Measurements from ENCODE around the gene CNKSR2.
"Not testable (repeated sequence)": the region's sequence is repeated elsewhere in the genome, so short reads cannot be mapped to it uniquely, and the experiment has no call there.

Gene CNKSR2

DNA sequence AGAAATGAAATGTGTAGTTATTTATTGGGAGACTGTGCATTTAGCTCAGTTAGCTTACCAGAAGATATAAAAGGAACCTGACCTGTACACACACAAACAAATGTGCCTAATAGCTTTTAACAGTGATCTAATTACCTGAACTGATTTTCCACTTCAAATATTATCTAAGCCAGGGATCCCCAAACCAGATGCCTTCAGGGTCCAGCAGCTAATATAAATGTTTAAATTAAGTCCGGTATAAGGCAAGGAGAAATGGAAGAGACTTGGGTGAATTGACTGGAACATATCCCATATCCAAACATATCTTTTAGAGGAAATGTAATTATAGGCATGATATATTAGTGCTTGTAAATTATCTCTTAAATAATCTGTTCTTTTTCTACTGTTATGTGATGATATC, 66.7 kb downstream of the CNKSR2 start:
- no peak for DNase-seq (ENCODE audit: low spot score)

DNA sequence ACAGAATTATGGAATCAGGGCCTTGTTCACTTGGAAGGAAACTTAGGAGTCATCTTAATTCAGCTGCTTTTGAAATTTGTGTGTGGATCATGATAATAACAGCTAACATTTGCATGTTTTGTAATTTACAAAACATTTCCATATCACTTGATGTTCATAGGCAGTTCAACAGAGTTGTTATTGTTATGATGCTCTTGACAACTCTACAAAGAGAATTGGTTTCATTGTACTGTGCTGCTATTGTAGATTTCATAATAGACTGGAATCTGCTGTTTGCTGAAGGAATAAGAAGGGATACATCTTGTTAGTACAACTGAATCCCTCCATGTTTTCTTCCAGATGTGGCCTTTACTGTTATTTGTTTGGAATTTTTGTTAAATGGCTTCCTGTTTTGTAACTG, 83.5 kb downstream of the CNKSR2 start:
- DNase-seq (ENCODE audit: low spot score): no peak

DNA sequence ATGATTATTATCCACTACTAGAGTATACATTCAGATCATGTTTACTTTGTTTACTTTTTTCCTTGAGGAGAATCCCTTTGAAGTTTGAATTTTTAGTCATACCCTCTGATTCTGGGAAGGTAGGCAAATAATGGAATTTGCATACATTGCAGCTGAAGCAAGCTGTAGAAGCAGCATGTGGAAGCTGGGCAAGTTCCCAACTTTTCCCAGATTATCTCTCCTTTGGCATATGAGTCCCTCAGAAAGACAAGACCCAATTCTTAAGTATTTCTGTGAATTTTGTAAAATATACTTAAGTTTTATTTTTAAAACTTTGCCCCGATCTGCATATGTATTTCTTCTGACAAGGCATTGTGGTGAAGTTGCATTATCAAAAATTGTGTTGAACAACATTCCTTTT, 94.9 kb downstream of the CNKSR2 start:
- no peak for DNase-seq (ENCODE audit: low spot score)

DNA sequence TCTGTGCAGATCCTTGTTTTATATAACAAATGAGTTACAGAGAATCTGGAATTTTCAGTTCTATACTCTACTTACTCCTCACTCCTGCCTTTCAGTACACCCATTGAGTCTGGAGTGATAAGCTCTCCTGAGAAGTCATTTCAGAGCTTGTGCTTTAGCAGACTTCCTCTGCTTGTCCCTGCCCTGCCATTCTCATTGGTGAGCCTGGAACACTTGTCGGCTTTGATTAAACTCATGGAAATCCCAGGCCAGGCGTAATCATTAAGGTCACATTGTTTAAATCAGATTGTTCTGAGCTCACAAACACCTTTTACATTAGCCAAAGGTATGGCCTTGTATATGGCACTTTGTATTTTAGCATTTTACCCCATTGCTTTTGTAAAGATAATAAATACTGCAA, 102.7 kb downstream of the CNKSR2 start:
- no peak for DNase-seq (ENCODE audit: low spot score)

DNA sequence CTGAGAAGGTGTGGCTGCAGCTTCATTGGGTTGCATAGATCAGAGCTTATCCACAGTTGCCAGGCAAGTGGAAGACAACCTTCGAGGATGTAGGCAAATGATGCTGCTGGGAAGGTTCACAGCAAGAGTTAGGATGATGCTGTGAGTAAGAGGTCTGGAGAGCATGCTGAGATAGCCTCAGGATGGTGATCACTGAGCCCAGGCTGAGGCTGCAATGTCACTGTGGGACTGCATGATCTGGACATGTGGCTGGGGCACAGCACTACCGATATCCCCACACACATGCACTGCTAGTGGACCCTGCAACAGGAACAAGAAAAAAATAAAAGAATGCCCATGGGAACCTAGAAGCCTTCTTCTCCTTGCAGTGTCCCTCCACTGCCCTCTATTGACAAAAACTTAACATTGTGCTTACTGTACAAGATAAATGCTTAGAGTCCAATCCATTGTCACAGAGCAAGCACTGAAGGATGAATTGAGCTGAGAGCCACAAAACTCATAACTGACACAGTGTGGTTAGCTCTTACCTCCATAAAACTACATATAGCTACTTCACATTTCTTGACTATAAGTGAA, 105.6 kb downstream of the CNKSR2 start:
- DNase-seq (ENCODE audit: low spot score): no peak

DNA sequence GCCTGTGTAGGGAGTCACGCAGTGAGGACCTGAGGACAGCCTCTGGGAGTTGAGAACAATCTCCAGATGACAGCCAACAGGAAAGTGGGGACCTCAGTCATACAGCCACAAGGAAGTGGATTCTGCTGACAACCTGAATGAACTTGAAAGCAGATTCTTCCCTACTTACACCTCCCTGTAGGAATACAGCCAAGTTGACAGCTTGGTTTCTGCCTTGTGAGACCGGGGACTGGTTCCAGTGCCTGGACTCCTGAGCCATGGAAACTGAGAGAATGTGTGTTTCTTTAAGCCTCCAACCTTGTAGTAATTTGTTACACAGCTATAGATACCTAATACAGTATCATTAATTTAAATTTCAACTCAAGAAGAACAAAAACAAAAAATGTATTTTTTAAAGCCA, 107.5 kb downstream of the CNKSR2 start:
- no peak for DNase-seq (ENCODE audit: low spot score)

DNA sequence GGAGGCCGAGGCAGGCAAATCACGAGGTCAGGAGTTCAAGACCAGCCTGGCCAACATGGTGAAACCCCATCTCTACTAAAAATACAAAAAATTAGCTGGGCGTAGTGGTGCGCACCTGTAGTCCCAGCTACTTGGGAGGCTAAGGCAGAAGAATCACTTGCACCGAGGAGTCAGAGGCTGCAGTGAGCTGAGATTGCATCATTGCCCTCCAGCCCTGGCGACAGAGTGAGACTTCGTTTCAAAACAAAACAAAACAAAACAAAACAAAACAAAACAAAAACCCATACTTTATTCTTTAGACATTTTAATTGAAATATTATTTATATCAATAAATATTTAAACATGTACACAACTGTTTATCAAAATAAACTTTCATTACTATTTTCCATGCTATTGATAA, 109.8 kb downstream of the CNKSR2 start:
- DNase-seq (ENCODE audit: low spot score): not testable (repeated sequence)

DNA sequence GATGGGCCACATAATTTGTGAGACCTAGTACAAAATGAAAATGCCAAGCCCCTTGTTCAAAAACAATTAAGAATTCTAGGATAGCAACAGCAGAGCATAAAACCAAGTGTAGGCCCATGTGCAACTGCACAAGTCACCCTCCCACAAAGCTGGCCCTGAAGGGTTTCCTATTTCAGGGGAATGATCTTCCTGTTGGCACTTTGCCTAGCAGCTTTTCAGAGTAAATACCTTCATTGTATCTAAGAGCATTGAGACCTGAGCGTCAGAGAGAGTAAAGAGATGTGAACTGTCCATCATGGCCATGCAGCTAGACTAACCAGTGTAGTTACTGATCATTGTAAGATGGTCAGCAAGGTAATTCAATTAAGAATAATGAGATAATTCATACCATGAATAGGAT, 113.6 kb downstream of the CNKSR2 start:
- no peak for DNase-seq (ENCODE audit: low spot score)

DNA sequence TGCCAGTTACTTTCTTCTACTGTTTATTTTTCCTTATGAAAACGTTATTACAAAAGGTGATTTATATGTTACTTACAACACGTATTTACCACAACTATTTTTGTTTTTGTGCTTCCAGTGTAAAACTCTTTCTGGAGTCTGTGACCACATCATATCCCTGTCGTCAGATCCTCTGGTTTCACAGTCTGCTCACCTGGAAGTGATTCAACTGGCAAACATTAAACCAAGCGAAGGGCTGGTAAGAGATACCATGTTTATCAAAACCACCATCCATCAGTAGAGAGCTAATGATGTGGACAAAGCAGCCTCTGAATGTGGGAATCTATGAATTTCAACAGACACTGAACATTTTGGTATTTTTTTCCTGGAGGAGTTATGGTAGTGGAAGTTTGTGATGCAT, 116.1 kb downstream of the CNKSR2 start:
- DNase-seq (ENCODE audit: low spot score): no peak

DNA sequence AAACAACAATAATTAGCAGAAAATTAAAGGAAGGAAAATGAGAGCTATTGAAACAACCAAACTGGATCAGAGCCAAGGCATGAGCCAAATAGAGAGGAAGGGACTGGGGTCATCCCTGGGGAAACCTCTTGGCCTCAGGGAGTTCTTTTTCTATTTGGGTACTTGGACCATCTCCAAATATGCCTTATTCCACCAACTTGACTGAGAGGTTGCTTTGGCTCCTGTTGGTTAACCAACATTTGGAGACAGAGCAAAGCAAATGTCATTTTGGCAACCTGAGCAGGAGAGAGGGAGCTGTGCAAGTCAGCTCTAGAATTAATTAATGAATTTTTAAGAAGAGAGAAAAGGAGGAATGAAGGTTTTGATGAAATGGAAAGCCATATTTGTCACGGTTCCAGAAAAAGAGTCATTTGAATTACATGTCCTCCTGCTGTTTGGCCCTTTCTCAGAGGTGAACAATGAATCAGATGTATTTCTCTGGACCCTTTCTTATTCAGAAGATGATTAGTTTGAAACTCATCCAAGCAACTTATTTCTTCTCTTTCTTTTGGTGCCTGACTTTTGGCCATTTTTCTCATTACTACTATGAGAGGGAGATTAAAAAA, 119.1 kb downstream of the CNKSR2 start:
- DNase-seq (ENCODE audit: low spot score): no peak

DNA sequence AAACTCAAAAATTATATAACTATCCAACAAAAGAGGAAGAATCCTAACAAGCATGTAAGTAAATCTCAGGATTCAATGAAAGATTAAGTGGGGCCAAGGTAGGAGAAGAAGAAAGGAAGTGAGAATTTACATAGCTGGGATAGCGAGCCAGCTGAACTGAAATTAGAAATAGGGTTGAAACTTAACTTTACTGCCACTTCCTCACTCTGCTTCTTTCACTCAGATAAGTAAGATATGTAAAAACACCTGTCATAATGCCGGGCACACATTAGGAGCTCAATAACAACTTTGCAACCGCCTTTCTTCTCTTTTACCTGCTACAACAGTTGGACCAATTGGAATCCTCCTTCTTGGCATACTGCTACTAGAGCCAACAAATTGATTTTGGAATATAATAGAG, 129.4 kb downstream of the CNKSR2 start:
- DNase-seq (ENCODE audit: low spot score): no peak

DNA sequence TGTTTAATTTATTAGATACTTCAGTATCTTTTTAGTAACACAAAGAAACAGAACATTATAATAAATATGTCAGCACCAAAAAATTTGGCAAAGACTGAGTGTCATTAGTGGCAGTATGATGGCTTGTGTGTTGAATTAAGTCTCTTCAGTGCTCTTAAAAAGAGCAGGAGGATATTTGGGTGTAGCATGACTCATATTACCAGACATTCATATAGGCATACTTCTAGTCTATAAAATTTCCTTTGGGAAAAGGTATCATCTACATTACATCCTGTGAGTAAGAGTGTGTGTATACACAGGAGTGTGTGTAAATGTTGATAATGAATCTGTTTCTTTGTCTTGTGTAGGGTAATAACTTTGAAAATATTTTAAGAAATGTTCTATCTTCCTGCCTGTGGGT, 135.7 kb downstream of the CNKSR2 start:
- no peak for DNase-seq (ENCODE audit: low spot score)

DNA sequence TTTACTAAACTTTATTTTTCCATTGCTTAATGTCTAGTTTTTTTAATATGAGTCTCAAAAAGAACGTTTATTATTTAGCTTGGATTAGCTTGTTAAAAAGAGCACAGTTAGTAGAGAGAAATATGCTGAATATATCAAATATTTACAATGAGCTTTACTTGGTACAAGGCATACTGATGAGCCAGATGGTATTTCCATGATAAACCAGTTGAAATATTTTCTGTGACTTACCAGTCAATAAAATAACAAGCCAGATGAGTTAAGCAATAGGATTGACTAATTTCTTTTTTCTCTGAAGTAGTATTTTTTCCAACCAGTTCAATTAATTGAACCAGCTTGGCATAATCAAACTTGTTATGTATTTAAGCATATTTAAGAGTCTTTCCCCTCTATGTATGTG, 149.8 kb downstream of the CNKSR2 start:
- no peak for DNase-seq (ENCODE audit: low spot score)

DNA sequence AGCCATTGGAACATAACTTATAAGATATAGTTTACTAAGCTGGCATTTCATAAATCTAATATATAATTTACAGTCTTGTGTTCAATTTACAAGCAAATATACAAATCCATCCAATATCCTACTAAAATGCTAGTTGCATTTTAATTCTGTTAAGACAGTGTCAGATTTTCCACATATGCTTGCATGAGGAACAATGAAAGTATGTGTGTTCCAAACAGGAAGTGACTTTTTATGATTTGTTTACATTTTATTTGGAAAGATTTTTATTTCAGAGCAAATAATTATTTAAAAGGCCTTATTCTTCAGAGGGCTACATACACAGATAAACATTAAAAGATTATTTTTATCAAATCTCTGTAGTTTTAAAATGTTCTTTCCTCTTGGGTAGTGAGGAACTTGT, 153.9 kb downstream of the CNKSR2 start:
- no peak for DNase-seq (ENCODE audit: low spot score)

DNA sequence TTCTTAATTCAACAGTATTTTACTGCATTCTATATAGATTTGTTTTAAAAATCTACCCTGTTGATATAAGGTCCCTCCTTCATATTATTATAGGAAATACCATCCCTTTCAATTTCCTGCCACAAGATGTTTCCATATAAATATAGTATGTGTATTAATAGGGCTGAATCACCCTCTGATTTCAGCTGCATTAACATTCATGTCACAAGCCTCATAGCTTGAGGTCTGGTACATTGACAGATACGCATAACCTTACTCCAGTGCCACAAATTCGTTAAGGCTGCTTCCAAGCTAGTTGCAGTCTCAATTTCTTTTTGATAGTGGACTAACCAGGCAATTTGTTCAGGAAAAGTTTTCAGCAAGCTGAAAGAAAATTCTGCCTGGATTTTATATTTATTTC, 155.6 kb downstream of the CNKSR2 start:
- no peak for DNase-seq (ENCODE audit: low spot score)

DNA sequence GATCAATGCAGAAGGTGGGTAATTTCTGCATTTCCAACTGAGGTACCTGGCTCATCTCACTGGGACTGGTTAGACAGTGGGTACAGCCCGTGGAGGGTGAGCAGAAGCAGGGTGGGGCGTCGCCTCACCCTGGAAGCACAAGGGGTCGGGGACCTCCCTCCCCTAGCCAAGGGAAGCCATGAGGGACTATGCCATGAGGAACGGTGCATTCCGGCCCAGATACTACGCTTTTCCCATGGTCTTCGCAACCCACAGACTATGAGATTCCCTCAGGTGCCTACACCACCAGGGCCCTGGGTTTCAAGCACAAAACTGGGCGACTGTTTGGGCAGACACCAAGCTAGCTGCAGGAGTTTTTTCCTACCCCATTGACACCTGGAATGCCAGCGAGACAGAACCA, 170.4 kb downstream of the CNKSR2 start:
- DNase-seq (ENCODE audit: low spot score): not testable (repeated sequence)

DNA sequence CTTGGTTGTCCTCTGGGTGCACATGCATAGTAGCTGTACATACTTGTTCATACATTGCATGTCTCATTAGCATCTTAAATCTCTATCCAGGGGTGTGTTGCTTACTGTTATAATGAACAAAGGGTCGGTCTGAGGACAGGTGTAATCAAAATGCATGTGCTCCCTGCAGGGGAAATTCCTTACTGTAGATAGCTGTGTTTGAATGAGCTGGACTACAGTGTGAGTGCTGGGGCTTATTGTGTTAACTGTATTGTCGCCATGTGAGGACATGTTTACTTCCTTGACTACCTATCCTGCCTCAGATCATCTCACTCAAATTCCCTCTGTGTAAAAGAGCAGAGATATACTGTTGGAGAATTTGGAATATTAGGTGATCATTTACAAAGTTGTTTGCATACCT, 185.2 kb downstream of the CNKSR2 start:
- no peak for DNase-seq (ENCODE audit: low spot score)

DNA sequence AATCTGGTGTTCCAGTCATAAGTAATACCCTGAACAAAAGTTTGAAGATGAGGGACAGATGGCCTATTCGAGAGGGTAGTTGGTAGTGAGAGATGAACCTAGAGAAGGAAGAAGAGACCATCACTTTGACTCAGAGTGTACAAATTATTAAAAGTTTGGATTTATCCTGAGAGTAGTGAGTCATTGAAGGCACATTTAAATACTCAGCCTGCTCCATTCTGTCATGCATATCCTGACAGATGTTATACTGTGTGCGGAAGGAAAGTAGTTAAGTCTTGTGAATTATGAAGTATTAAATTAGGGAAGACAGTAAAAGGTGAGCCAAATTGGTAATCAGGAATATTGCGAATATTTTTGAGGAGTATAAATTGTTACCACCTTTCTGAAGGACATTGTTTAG, 190.8 kb downstream of the CNKSR2 start:
- DNase-seq (ENCODE audit: low spot score): no peak

DNA sequence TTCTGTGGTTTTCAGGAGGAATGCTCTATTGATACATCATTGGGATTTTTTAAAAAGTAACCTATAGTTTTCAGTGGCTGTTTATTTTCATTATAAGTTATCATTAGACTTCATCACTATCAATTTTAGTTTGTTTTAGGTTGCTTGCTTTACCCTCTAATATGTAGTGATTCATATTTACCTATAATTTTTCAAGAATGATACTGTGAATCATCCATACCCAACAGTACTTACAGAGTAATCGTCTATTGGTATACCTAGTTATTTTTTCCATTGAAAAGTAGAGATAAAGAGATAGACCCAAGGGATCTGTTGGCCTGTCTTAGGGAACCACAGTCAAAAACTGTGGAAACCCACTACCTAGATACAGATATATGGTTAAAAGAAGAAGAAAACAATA, 200.6 kb downstream of the CNKSR2 start:
- DNase-seq (ENCODE audit: low spot score): no peak

DNA sequence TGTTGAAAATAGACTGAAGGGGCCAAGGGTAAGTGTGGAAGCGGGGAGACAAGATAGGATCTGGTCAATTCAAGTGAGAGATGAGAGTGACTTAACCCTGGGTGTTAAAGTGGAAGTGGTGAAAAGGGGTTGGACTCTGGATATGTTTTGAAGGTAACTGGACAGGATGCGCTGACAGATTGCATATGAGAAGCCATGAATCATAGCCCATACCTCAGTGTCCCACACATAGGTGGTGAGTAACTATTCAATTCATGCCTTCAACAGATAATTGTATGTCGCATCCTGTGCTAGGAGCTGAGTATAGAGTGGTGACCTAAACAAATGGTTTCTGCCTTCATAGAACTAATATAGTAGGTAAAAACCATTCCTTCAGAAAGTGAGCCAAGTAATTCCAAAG, 207.3 kb downstream of the CNKSR2 start:
- no peak for DNase-seq (ENCODE audit: low spot score)

DNA sequence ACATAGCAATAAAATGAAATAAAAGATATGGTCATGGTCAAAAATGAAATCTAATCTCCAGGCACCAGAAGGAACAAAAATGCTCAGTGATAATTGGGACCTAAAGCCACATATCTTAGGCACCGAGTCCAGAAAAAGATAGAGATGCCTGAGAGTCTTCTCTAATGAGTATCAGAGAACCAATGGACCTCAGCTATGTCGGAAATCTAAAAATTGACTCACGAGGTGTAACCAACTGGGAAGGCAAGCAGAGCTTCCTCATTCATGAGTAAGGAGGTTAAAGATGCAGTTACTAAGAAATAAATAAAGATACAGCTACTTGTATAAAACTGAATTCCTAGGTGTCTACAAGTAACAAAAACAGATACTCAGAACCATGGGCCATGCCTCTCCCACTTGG, 211.8 kb downstream of the CNKSR2 start:
- DNase-seq (ENCODE audit: low spot score): no peak

DNA sequence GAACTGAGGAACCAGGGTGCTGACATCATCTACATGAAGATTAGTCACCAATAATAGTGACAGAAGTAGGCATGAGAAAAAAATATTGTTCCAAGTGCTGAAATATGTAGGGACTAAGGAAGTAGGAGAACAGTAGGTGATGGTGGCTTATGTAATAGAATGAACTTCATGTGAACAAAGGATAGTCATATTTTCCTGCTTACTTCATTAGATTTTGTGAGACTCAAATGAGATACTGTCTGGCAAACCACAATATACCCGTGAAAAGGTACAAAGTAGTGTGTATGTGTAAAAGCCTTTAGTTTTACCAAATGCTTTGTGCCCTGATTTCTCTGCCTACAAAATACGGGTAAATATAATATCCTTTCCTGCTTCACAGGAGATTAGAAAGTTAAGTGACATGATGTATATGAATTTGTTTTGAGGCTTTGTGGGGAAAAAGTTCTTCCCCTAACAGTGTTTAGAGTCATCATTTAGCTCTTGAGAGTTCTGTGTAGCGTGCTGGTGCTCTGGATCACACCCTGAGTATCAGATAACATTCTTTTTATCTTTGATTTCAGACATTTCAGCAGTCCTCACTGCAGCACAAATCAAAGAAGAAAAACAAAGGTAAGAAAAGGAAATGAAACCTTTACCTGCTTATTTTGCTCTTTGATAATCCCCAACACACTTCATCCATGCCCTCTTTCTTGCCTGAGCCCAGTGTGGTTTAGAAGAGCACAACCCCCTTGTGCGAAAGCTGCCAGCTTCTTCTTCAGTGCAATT, 216.0 kb downstream of the CNKSR2 start:
- DNase-seq (ENCODE audit: low spot score): no peak

DNA sequence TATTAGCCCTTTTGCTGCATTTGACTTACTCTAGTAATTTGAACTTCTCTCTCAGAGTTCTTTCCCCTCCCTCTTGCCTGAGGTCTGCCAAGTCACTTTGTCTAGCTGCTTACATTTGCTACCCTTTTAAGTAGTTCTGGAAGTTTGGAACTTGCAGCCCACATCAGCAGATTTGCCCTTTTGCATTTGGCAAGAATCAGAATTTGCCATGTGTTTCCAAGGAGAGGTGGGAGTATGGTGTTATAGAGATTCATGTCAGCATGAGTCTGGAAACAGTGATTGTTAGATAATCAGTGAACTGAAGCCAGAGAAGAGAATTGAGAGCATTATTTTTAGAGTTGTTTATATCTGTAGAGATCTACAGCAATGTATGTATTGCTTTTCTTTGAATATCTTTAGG, 231.8 kb downstream of the CNKSR2 start:
- DNase-seq (ENCODE audit: low spot score): no peak

DNA sequence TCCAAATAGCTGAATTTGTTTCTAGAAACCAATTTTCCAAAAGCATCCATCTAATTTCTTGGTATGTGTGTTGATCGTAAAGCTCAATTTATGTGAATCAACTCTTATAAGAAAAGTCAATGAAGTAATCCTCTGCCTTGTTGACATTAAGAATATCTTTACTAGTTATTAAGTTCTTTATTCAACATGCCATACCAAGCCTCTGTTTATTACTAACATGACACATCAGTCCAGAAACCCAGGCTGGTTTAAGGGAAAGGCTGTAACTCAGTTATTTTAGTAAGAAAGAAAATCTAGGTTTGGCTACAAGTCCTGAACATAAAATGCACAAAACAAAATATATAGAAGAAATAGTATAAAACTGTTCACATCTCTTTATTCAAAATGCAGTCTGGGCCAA, 235.9 kb downstream of the CNKSR2 start:
- no peak for DNase-seq (ENCODE audit: low spot score)

All from ecto neural progenitor cell (in vitro differentiated cells).